Kidney epithelial cell (primary cell): Measurements from ENCODE around the gene LZTS3. TPM values are rescaled to one million over a fixed set of nuclear protein-coding genes. Genes with fewer than 3 reads are reported as not detected.
"Not testable (repeated sequence)": the region's sequence is repeated elsewhere in the genome, so short reads cannot be mapped to it uniquely, and the experiment has no call there.

ENCODE experiments used
- DNase-seq: peaks from one replicate; pipeline ENCODE4 v3.0.0-alpha.2; 2010; ENCODE audit warnings: low read depth
- H3K27me3 ChIP-seq: 2 replicates; pipeline ENCODE4 v1.6.0; 2011; ENCODE audit warnings: low read length; ENCODE audit not compliant: control insufficient read depth, insufficient read depth
- H3K36me3 ChIP-seq: 2 replicates; pipeline ENCODE4 v1.5.1; 2011; ENCODE audit warnings: low read length; ENCODE audit not compliant: control insufficient read depth, insufficient read depth
- H3K4me3 ChIP-seq: 2 replicates; pipeline ENCODE4 v1.5.1; 2011; ENCODE audit warnings: low read depth, mild to moderate bottlenecking, control low read depth, low read length
- CTCF ChIP-seq: IDR thresholded peaks from 2 replicates; pipeline ENCODE4 v1.5.1; 2011; ENCODE audit warnings: mild to moderate bottlenecking, moderate library complexity, low read length, control low read depth, inconsistent platforms; ENCODE audit not compliant: insufficient read depth, poor library complexity, severe bottlenecking
- total RNA-seq: library from RNA; depleted of rRNA; stranded (reverse); fragments of >200 nt; gene quantifications from 2 replicates; pipeline ENCODE4 v1.2.3, GENCODE V29; 2015

LZTS3 gene
- total RNA-seq, 1 donor from 2014 or later = 10.4 TPM

- no peaks in the 10 kb centered on the region for H3K36me3 ChIP-seq
- H3K4me3 ChIP-seq = no peak overlapping the region
- H3K27me3 ChIP-seq = no peaks in the 10 kb centered on the region
- no peak for DNase-seq
- no peak for TF ChIP-seq CTCF
Measured at GRCh38 chr20:3123542-3123941, 49.8 kb downstream of the LZTS3 start.

- Histone ChIP-seq H3K4me3 (no peak overlapping the region), H3K27me3 (no peaks in the 10 kb centered on the region), H3K36me3 (no peaks in the 10 kb centered on the region)
- TF ChIP-seq CTCF = no peak
- DNase-seq = no peak
Measured at GRCh38 chr20:3121955-3122610, 51.3 kb downstream of the LZTS3 start.

- DNase-seq = no peak
- Histone ChIP-seq H3K27me3 (no peaks in the 10 kb centered on the region), H3K4me3 (no peak overlapping the region), H3K36me3 (no peaks in the 10 kb centered on the region)
- TF ChIP-seq CTCF = no peak
Measured at GRCh38 chr20:3121271-3121911, 52.0 kb downstream of the LZTS3 start.

- H3K27me3 ChIP-seq = no peaks in the 10 kb centered on the region
- no peak for DNase-seq
- no peaks in the 10 kb centered on the region for H3K36me3 ChIP-seq
- no peak overlapping the region for H3K4me3 ChIP-seq
- TF ChIP-seq CTCF = no peak
Measured at GRCh38 chr20:3119044-3119443, 54.3 kb downstream of the LZTS3 start.

GRCh38 chr20:3117839-3118379, 55.4 kb downstream of the LZTS3 start:
- H3K27me3 ChIP-seq, H3K36me3 ChIP-seq, H3K4me3 ChIP-seq: not testable (repeated sequence)
- TF ChIP-seq CTCF = peak; percentile 60
- DNase-seq = peak; percentile 26

- H3K36me3 ChIP-seq = no peaks in the 10 kb centered on the region
- TF ChIP-seq CTCF = no peak
- DNase-seq = no peak
- H3K4me3 ChIP-seq = no peak overlapping the region
- H3K27me3 ChIP-seq = no peaks in the 10 kb centered on the region
Measured at GRCh38 chr20:3116341-3116740, 57.0 kb downstream of the LZTS3 start.
